ENCODE measurements around the gene ADCY9.
A peak's percentile ranks its signal among the peaks of the same experiment; 100 is the strongest.

ADCY9 gene

GRCh38 chr16:3938843-3939624, 177.2 kb downstream of the ADCY9 start:
- Histone ChIP-seq H3K4me1 (ENCODE audit: control insufficient read depth, low read length) (no peaks in the 10 kb centered on the region), H3K27ac (ENCODE audit: low read depth, low read length) (no peak overlapping the region), H3K4me2 (ENCODE audit: low read length) (no peak overlapping the region), H3K9me3 (ENCODE audit: control insufficient read depth, insufficient read depth, low read length) (no peaks in the 10 kb centered on the region), H3K36me3 (ENCODE audit: control insufficient read depth, low read length) (no peaks in the 10 kb centered on the region), H4K20me1 (ENCODE audit: control insufficient read depth, insufficient read depth, low read depth, low read length) (no peaks in the 10 kb centered on the region), H3K9me2 (replicated peaks; ENCODE audit: control insufficient read depth, low read length) (no peaks in the 10 kb centered on the region), H3K79me2 (ENCODE audit: control insufficient read depth, low read length) (no peaks in the 10 kb centered on the region), H3K27me3 (ENCODE audit: control insufficient read depth, low read length) (no peaks in the 10 kb centered on the region), H3K4me3 (ENCODE audit: low read length) (no peak overlapping the region), H3F3A (ENCODE audit: control insufficient read depth, insufficient read depth) (no peaks in the 10 kb centered on the region)
- TF ChIP-seq EZH2phosphoT487 (IDR thresholded peaks at IDR 0.05; ENCODE audit: borderline replicate concordance, low read length), result no peak
- peak; percentile 95 for TF ChIP-seq CTCF (IDR thresholded peaks at IDR 0.05; ENCODE audit: low read depth, low read length, poor library complexity, severe bottlenecking)

- Histone ChIP-seq H3K79me2 (ENCODE audit: control insufficient read depth, low read length) (no peaks in the 10 kb centered on the region), H3K9me2 (replicated peaks; ENCODE audit: control insufficient read depth, low read length) (no peaks in the 10 kb centered on the region), H3K27me3 (ENCODE audit: control insufficient read depth, low read length) (no peaks in the 10 kb centered on the region), H3K4me1 (ENCODE audit: control insufficient read depth, low read length) (no peaks in the 10 kb centered on the region), H3K27ac (ENCODE audit: low read depth, low read length) (no peak overlapping the region), H3F3A (ENCODE audit: control insufficient read depth, insufficient read depth) (no peaks in the 10 kb centered on the region), H3K4me3 (ENCODE audit: low read length) (no peak overlapping the region), H3K9me3 (ENCODE audit: control insufficient read depth, insufficient read depth, low read length) (no peaks in the 10 kb centered on the region), H3K4me2 (ENCODE audit: low read length) (no peak overlapping the region), H3K36me3 (ENCODE audit: control insufficient read depth, low read length) (no peaks in the 10 kb centered on the region), H4K20me1 (ENCODE audit: control insufficient read depth, insufficient read depth, low read depth, low read length) (no peaks in the 10 kb centered on the region)
- TF ChIP-seq CTCF (IDR thresholded peaks at IDR 0.05; ENCODE audit: low read depth, low read length, poor library complexity, severe bottlenecking) (no peak), EZH2phosphoT487 (IDR thresholded peaks at IDR 0.05; ENCODE audit: borderline replicate concordance, low read length) (no peak)
Measured at GRCh38 chr16:3938471-3938842, 177.8 kb downstream of the ADCY9 start.

- Histone ChIP-seq H3K9me3 (ENCODE audit: control insufficient read depth, insufficient read depth, low read length) (no peaks in the 10 kb centered on the region), H3K4me1 (ENCODE audit: control insufficient read depth, low read length) (no peaks in the 10 kb centered on the region), H4K20me1 (ENCODE audit: control insufficient read depth, insufficient read depth, low read depth, low read length) (no peaks in the 10 kb centered on the region), H3K4me3 (ENCODE audit: low read length) (no peak overlapping the region), H3K4me2 (ENCODE audit: low read length) (no peak overlapping the region), H3K27me3 (ENCODE audit: control insufficient read depth, low read length) (no peaks in the 10 kb centered on the region), H3F3A (ENCODE audit: control insufficient read depth, insufficient read depth) (no peaks in the 10 kb centered on the region), H3K27ac (ENCODE audit: low read depth, low read length) (no peak overlapping the region), H3K36me3 (ENCODE audit: control insufficient read depth, low read length) (no peaks in the 10 kb centered on the region), H3K9me2 (replicated peaks; ENCODE audit: control insufficient read depth, low read length) (no peaks in the 10 kb centered on the region), H3K79me2 (ENCODE audit: control insufficient read depth, low read length) (no peaks in the 10 kb centered on the region)
- TF ChIP-seq EZH2phosphoT487 (IDR thresholded peaks at IDR 0.05; ENCODE audit: borderline replicate concordance, low read length) (no peak), CTCF (IDR thresholded peaks at IDR 0.05; ENCODE audit: low read depth, low read length, poor library complexity, severe bottlenecking) (no peak)
Measured at GRCh38 chr16:3937066-3937875, 179.0 kb downstream of the ADCY9 start.

Data from DOHH2 (cell line).